HepG2 (cell line): ENCODE results near the gene CRTAC1. TPM values are rescaled to one million over a fixed set of nuclear protein-coding genes. Genes with fewer than 3 reads are reported as not detected.
A peak's percentile ranks its signal among the peaks of the same experiment; 100 is the strongest.

Experiments
- DNMT3B ChIP-seq: conservative IDR thresholded peaks from 2 replicates; pipeline ENCODE4 v1.6.1; 2016; ENCODE audit warnings: missing biosample characterization, control low read depth
- FOSL1 ChIP-seq: sonication (generic); formaldehyde crosslinking; IDR thresholded peaks from 2 replicates; pipeline ENCODE4 v1.9.0; 2021; ENCODE audit warnings: missing genetic modification reagents, borderline replicate concordance
- GABPA ChIP-seq, 2 experiments: IDR thresholded peaks; 2 replicates each; pipeline ENCODE4 v1.6.1; 2011 to 2016; ENCODE audit warnings: low read depth in 2 of 2, low read length in 1 of 2, missing biosample characterization in 1 of 2, missing genetic modification characterization in 1 of 2
- HES4 ChIP-seq: sonication (generic); formaldehyde crosslinking; IDR thresholded peaks from 2 replicates; pipeline ENCODE4 v1.9.0; 2021; ENCODE audit warnings: mild to moderate bottlenecking, missing genetic modification reagents, borderline replicate concordance
- HMGA1 ChIP-seq: sonication (generic); formaldehyde crosslinking; conservative IDR thresholded peaks from 2 replicates; pipeline ENCODE4 v1.4.0; 2020; ENCODE audit warnings: missing genetic modification reagents
- HOXA3 ChIP-seq: sonication (generic); formaldehyde crosslinking; IDR thresholded peaks from 2 replicates; pipeline ENCODE4 v1.5.0; 2020; ENCODE audit warnings: missing genetic modification reagents
- KDM6A ChIP-seq: IDR thresholded peaks from 2 replicates; pipeline ENCODE4 v1.6.1; 2016; ENCODE audit warnings: low read depth
- KLF15 ChIP-seq: sonication (generic); formaldehyde crosslinking; IDR thresholded peaks from 2 replicates; pipeline ENCODE4 v1.8.1; 2023; ENCODE audit warnings: borderline replicate concordance, mild to moderate bottlenecking, inconsistent platforms, missing genetic modification reagents, mixed read lengths
- KMT2A ChIP-seq: sonication (generic); formaldehyde crosslinking; IDR thresholded peaks from 2 replicates; pipeline ENCODE4 v1.4.0; 2020; ENCODE audit warnings: missing genetic modification reagents
- MBNL3 ChIP-seq: fragments of 250-450 bp; sonication (Bioruptor Pico); conservative IDR thresholded peaks from 2 replicates; pipeline ENCODE4 v1.8.0; 2022; ENCODE audit warnings: mild to moderate bottlenecking, inconsistent platforms
- PTBP1 ChIP-seq: fragments of 200-400 bp; formaldehyde crosslinking; IDR thresholded peaks from 2 replicates; pipeline ENCODE4 v1.6.1; 2018; ENCODE audit warnings: low read length, low read depth; ENCODE audit not compliant: poor library complexity, severe bottlenecking
- TAF1 ChIP-seq: sonication (generic); formaldehyde crosslinking; IDR thresholded peaks from 2 replicates; pipeline ENCODE4 v1.4.0; 2020; ENCODE audit warnings: missing genetic modification reagents
- TEAD2 ChIP-seq: sonication (generic); formaldehyde crosslinking; IDR thresholded peaks from 2 replicates; pipeline ENCODE4 v1.9.0; 2021; ENCODE audit warnings: missing genetic modification reagents
- TFDP2 ChIP-seq: sonication (generic); formaldehyde crosslinking; IDR thresholded peaks from 2 replicates; pipeline ENCODE4 v1.4.0; 2020; ENCODE audit warnings: missing genetic modification reagents
- TSC22D2 ChIP-seq: sonication (generic); formaldehyde crosslinking; IDR thresholded peaks from 2 replicates; pipeline ENCODE4 v1.5.1; 2020; ENCODE audit warnings: missing genetic modification reagents, mild to moderate bottlenecking, borderline replicate concordance
- WIZ ChIP-seq: sonication (generic); formaldehyde crosslinking; IDR thresholded peaks from 2 replicates; pipeline ENCODE4 v1.5.1; 2020; ENCODE audit warnings: mild to moderate bottlenecking, missing genetic modification reagents
- ZKSCAN5 ChIP-seq: sonication (generic); formaldehyde crosslinking; IDR thresholded peaks from 2 replicates; pipeline ENCODE4 v1.5.1; 2020; ENCODE audit warnings: mild to moderate bottlenecking, missing genetic modification reagents
- ZNF616 ChIP-seq: sonication (generic); formaldehyde crosslinking; IDR thresholded peaks from 2 replicates; pipeline ENCODE4 v1.5.0; 2020; ENCODE audit warnings: low read depth, mild to moderate bottlenecking, missing genetic modification reagents
- ZNF704 ChIP-seq: sonication (generic); formaldehyde crosslinking; IDR thresholded peaks from 2 replicates; pipeline ENCODE4 v1.8.1; 2023; ENCODE audit warnings: mild to moderate bottlenecking, inconsistent platforms, moderate library complexity, missing genetic modification reagents, borderline replicate concordance
- ZNF746 ChIP-seq: sonication (generic); formaldehyde crosslinking; IDR thresholded peaks from 2 replicates; pipeline ENCODE4 v1.8.0; 2022; ENCODE audit warnings: mild to moderate bottlenecking, missing genetic modification reagents
- ZNF770 ChIP-seq: sonication (generic); formaldehyde crosslinking; IDR thresholded peaks from 2 replicates; pipeline ENCODE4 v1.5.0; 2020; ENCODE audit warnings: mild to moderate bottlenecking, missing genetic modification reagents
- ZNF850 ChIP-seq: sonication (generic); formaldehyde crosslinking; conservative IDR thresholded peaks from 2 replicates; pipeline ENCODE4 v1.9.0; 2021; ENCODE audit warnings: mild to moderate bottlenecking, missing genetic modification reagents
- ZSCAN29 ChIP-seq: sonication (generic); formaldehyde crosslinking; conservative IDR thresholded peaks from 2 replicates; pipeline ENCODE4 v1.4.0; 2020; ENCODE audit warnings: mild to moderate bottlenecking, missing genetic modification reagents
- polyA plus RNA-seq, 8 experiments: library from polyadenylated mRNA; depleted of rRNA in 3 of 8; stranded (reverse) in 7 of 8; unstranded in 1 of 8; fragments of >200 nt; fragmentation: Illumina TruSeq in 4 of 8; extraction: Trizol in 4 of 8; gene quantifications; 2 replicates each; pipeline versions ENCODE4 v1.2.1 to v1.2.3, GENCODE V29; 2011 to 2016; ENCODE audit warnings: low read depth in 4 of 8, missing spikeins in 1 of 8, mixed read lengths in 1 of 8; ENCODE audit not compliant: insufficient read depth in 1 of 8
- total RNA-seq, 5 experiments: library from RNA; depleted of rRNA; stranded (reverse); fragments of >200 nt; fragmentation: Illumina TruSeq; extraction: Trizol; gene quantifications; 2 replicates each; pipeline ENCODE4 v1.2.3, GENCODE V29; 2016; ENCODE audit warnings: low read depth in 1 of 5
- TF ChIP-seq, protein P1 (sequence below): sonication (generic); formaldehyde crosslinking; conservative IDR thresholded peaks from 2 replicates; pipeline ENCODE4 v1.8.0; 2022; ENCODE audit warnings: low read depth, missing genetic modification reagents

Gene CRTAC1
- total and polyA plus RNA-seq, 2 of the 13 experiments (the other 11 are each of a cell fraction or from before 2014, with no cell fraction given), result not detected

GRCh38 chr10:97849687-97850402 lies 180.6 kb downstream of the CRTAC1 start, which contains the start of gene GOLGA7B (continued):
- TF ChIP-seq, protein P1, sequence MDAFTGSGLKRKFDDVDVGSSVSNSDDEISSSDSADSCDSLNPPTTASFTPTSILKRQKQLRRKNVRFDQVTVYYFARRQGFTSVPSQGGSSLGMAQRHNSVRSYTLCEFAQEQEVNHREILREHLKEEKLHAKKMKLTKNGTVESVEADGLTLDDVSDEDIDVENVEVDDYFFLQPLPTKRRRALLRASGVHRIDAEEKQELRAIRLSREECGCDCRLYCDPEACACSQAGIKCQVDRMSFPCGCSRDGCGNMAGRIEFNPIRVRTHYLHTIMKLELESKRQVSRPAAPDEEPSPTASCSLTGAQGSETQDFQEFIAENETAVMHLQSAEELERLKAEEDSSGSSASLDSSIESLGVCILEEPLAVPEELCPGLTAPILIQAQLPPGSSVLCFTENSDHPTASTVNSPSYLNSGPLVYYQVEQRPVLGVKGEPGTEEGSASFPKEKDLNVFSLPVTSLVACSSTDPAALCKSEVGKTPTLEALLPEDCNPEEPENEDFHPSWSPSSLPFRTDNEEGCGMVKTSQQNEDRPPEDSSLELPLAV (CRISPR knock-in tag), result no peak
- TF ChIP-seq ZNF770 (CRISPR knock-in tag) (no peak), PTBP1 (no peak), ZNF616 (no peak), KMT2A (CRISPR knock-in tag) (no peak), WIZ (CRISPR knock-in tag) (no peak), ZKSCAN5 (CRISPR knock-in tag) (no peak), KLF15 (CRISPR knock-in tag) (no peak), MBNL3 (CRISPR knock-in tag) (no peak), ZNF850 (CRISPR knock-in tag) (no peak), FOSL1 (CRISPR knock-in tag) (no peak), ZNF746 (CRISPR knock-in tag) (no peak), TFDP2 (CRISPR knock-in tag) (no peak), KDM6A (CRISPR knock-in tag) (no peak), ZSCAN29 (no peak), HMGA1 (CRISPR knock-in tag) (no peak), TAF1 (CRISPR knock-in tag) (no peak), DNMT3B (CRISPR knock-in tag) (no peak), GABPA (IDR thresholded peaks at IDR 0.05; ENCODE audit: low read depth, low read length) (no peak), GABPA (CRISPR knock-in tag; IDR thresholded peaks at IDR 0.05; ENCODE audit: low read depth) (no peak), TEAD2 (CRISPR knock-in tag) (no peak), ZNF704 (CRISPR knock-in tag) (no peak), TSC22D2 (CRISPR knock-in tag) (0 out of 2 replicates have a peak, but pooled peaks have one; percentile 25), HOXA3 (CRISPR knock-in tag) (no peak), HES4 (CRISPR knock-in tag) (peak; percentile 80; the same call in 1 of the 2 replicates)
